ENCODE results near the gene FYB1. TPM values are rescaled to one million over a fixed set of nuclear protein-coding genes. Genes with fewer than 3 reads are reported as not detected.

Gene FYB1
- total and polyA plus RNA-seq, 2 of the 8 experiments (the other 6 are each of a cell fraction or from before 2014, with no cell fraction given), result not detected

GRCh38 chr5:39193553-39194465 lies 25.6 kb downstream of the FYB1 start:
- no peaks in the 10 kb centered on the region for H4K20me1 ChIP-seq (replicated peaks in 1 of 2; ENCODE audit: control insufficient read depth in 1 of 2, insufficient read depth in 2 of 2, low read length in 2 of 2)
- H2BK15ac ChIP-seq (ENCODE audit: low read length), result no peak overlapping the region
- H3K27ac ChIP-seq (ENCODE audit: low read depth, low read length), result no peak overlapping the region
- no peaks in the 10 kb centered on the region for H3K9me3 ChIP-seq (ENCODE audit: insufficient read depth in 2 of 2, low read depth in 1 of 2, low read length in 1 of 2)
- H3K56ac ChIP-seq (replicated peaks; ENCODE audit: insufficient read length, low read depth, low read length), result no peak overlapping the region
- H3K36me3 ChIP-seq (ENCODE audit: control insufficient read depth in 2 of 4, insufficient read depth in 4 of 4, low read length in 3 of 4), result no peaks in the 10 kb centered on the region
- H2AK5ac ChIP-seq (ENCODE audit: low read depth, low read length), result no peak overlapping the region
- H4K8ac ChIP-seq (ENCODE audit: extremely low read depth, insufficient read depth, low read length), result no peak overlapping the region
- ChIA-PET CTCF (ENCODE audit: partially characterized antibody) (interaction anchor here (0.6 to 1.0 kb wide), 4 partner anchors 23 to 319 kb away, joined by 3 read pairs; no protein-coding TSS in a partner anchor), POLR2A (ENCODE audit: partially characterized antibody) (no interaction called here)
- no peak overlapping the region for H3K4ac ChIP-seq (replicated peaks; ENCODE audit: insufficient read length, low read depth, low read length)
- no peak for FAIRE-seq
- no peaks in the 10 kb centered on the region for H3K4me1 ChIP-seq (replicated peaks in 1 of 4; ENCODE audit: control insufficient read depth in 3 of 4, insufficient read depth in 4 of 4, low read length in 3 of 4)
- no peak overlapping the region for H2BK12ac ChIP-seq (ENCODE audit: low read depth, low read length)
- H2BK5ac ChIP-seq (ENCODE audit: low read depth, low read length), result no peak overlapping the region
- no peak overlapping the region for H2BK20ac ChIP-seq (ENCODE audit: low read length)
- H3K27me3 ChIP-seq (replicated peaks in 1 of 4; ENCODE audit: control insufficient read depth in 3 of 4, extremely low read depth in 1 of 4, insufficient read depth in 3 of 4, low read length in 3 of 4), result no peaks in the 10 kb centered on the region
- H3K23me2 ChIP-seq (ENCODE audit: low read depth, low read length), result no peaks in the 10 kb centered on the region
- H2AFZ ChIP-seq (ENCODE audit: low read length), result no peak overlapping the region
- no peak overlapping the region for H3K9ac ChIP-seq (replicated peaks in 1 of 4; ENCODE audit: extremely low read depth in 1 of 4, low read depth in 3 of 4, low read length in 3 of 4)
- no peak overlapping the region for H3K14ac ChIP-seq (ENCODE audit: insufficient read length)
- no peaks in the 10 kb centered on the region for H3K79me2 ChIP-seq (ENCODE audit: control insufficient read depth in 1 of 2, insufficient read depth in 2 of 2, low read length in 2 of 2)
- H3K18ac ChIP-seq (ENCODE audit: extremely low read depth, low read length), result no peak overlapping the region
- H4K91ac ChIP-seq (replicated peaks; ENCODE audit: insufficient read length, low read length), result no peak overlapping the region
- H3K79me1 ChIP-seq (ENCODE audit: low read depth, low read length), result no peaks in the 10 kb centered on the region
- 83% methylated on average over 6 of the region's 6 CpGs; no CpG with 5 or more reads in 1 of the 2 experiments for WGBS, 2 experiments (ENCODE audit: extremely low coverage in 1 of 2, insufficient coverage in 1 of 2, insufficient read length in 1 of 2, insufficient replicate concordance in 2 of 2, low coverage in 1 of 2, low lambda C conversion rate in 2 of 2, missing lambda C conversion rate in 1 of 2)
- no peak overlapping the region for H4K5ac ChIP-seq (ENCODE audit: insufficient read length, low read depth, low read length)
- H3K23ac ChIP-seq (ENCODE audit: insufficient read length), result no peak overlapping the region
- no peak for DNase-seq (ENCODE audit: low read depth in 1 of 2, low spot score in 2 of 2)
- no peak overlapping the region for H3K4me2 ChIP-seq (ENCODE audit: insufficient read depth in 1 of 2, low read depth in 2 of 2, low read length in 2 of 2)
- no peak for TF ChIP-seq EZH2 (IDR thresholded peaks at IDR 0.05; ENCODE audit: low read depth, low read length, severe bottlenecking)
- no peak for TF ChIP-seq BRCA1 (IDR thresholded peaks at IDR 0.05; ENCODE audit: low read depth, low read length)
- TF ChIP-seq USF2 (IDR thresholded peaks at IDR 0.05; ENCODE audit: low read length), result no peak
- TF ChIP-seq GABPA (IDR thresholded peaks at IDR 0.05; ENCODE audit: borderline replicate concordance, insufficient read depth, low read length), result no peak
- TF ChIP-seq TCF12 (IDR thresholded peaks at IDR 0.05; ENCODE audit: low read depth, low read length), result no peak
- no peak for TF ChIP-seq POLR2AphosphoS5 (IDR thresholded peaks at IDR 0.05; ENCODE audit: low read depth, low read length)
- TF ChIP-seq, protein P1, sequence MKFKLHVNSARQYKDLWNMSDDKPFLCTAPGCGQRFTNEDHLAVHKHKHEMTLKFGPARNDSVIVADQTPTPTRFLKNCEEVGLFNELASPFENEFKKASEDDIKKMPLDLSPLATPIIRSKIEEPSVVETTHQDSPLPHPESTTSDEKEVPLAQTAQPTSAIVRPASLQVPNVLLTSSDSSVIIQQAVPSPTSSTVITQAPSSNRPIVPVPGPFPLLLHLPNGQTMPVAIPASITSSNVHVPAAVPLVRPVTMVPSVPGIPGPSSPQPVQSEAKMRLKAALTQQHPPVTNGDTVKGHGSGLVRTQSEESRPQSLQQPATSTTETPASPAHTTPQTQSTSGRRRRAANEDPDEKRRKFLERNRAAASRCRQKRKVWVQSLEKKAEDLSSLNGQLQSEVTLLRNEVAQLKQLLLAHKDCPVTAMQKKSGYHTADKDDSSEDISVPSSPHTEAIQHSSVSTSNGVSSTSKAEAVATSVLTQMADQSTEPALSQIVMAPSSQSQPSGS (IDR thresholded peaks at IDR 0.05; ENCODE audit: low read length), result no peak
- no peak overlapping the region for H3K4me3 ChIP-seq (ENCODE audit: extremely low read depth in 1 of 4, insufficient read depth in 2 of 4, low read depth in 3 of 4, low read length in 4 of 4)
- no peak overlapping the region for H2BK120ac ChIP-seq (replicated peaks; ENCODE audit: low read depth, low read length)

All from H1 (cell line).